ENCODE results near the gene SUGCT.
"Not testable (repeated sequence)": the region's sequence is repeated elsewhere in the genome, so short reads cannot be mapped to it uniquely, and the experiment has no call there.

Gene SUGCT

DNA sequence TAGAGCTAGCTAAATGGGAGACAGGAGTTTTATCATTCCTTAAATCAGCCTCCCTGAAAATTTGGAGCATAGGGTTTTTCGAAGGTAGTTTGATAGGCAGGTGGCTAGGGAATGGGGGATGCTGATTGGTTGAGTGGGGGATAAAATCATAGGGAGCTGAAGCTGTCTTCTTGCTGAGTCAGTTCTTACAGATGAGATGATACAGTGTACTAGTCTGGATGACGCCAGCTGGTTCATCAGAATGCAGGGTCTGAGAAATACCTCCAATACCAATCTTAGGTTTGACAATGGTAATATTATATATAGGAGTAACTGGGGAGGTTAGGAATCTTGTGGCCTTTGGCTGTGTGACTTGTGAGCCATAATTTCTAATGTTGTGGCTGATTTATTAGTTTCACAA, 271.2 kb downstream of the SUGCT start:
- DNase-seq (ENCODE audit: low spot score): no peak

DNA sequence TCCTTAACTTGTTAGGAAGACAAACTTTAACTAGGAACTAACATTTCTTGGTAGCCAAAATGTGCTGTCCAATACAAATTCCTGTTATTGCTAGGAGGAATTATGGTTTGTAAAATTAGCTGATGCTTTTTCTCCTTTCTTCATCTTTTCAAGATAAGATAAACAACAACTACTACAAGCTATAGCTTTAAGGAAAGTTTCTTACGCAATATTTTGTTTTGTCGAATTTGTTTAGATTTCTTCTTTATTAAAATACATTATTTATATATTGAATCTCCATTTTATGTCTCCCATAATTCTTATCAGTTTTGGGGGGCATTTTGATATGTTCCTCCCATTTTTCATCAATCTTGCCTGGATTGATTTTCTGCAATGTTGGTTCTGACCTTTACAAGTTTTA, 277.5 kb downstream of the SUGCT start:
- DNase-seq (ENCODE audit: low spot score): no peak

DNA sequence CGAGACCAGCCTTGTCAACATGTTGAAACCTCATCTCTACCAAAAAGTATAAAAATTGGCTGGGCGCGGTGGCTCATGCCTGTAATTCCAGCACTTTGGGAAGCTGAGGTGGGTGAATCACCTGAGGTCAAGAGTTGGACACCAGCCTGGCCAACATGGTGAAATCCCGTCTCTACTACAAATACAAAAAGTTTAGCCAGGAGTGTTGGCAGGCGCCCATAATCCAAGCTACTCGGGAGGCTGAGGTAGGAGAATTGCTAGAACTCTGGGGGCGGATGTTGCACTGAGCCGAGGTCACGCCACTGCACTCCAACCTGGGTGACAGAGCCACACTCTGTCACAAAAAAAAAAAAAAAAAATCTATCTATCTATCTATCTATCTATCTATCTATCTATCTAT, 279.9 kb downstream of the SUGCT start:
- not testable (repeated sequence) for DNase-seq (ENCODE audit: low spot score)

DNA sequence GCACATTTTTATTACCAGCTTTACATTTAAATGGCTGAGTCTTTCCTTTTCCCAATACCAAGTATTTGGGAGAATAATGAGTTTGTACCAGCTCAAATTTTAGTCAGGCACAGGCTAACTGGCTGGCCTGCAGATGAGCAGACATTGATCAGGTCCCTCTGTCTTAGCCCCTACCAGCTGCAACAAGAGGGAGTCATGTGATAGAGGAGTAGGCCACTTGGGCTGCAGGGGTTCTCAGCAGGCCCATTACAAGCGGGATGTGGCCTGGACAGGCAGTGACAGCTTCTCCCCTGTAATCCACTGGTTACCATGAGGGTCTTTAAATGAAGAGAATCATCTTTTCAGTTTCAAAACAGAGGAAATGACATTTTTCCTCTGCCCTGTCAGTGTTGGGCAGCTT, 283.6 kb downstream of the SUGCT start:
- DNase-seq (ENCODE audit: low spot score): no peak

DNA sequence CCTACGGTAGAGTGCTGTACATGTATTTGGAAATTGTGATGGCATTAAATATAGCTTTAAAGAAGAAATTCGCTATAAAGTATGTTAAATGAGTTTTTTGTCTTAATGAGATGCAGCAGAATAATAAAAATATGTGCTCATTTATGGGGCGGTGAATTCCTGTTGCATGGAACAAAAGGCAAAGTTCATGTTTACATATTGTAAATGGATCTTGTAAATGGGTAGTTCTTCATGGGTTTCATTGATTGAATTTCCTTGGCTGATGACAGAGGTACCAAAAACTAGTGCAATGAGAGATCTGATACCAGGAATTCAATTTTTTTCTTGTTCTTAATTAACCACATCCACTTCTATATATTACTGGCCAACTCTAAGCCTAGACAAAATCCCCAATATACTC, 284.2 kb downstream of the SUGCT start:
- DNase-seq (ENCODE audit: low spot score): no peak

DNA sequence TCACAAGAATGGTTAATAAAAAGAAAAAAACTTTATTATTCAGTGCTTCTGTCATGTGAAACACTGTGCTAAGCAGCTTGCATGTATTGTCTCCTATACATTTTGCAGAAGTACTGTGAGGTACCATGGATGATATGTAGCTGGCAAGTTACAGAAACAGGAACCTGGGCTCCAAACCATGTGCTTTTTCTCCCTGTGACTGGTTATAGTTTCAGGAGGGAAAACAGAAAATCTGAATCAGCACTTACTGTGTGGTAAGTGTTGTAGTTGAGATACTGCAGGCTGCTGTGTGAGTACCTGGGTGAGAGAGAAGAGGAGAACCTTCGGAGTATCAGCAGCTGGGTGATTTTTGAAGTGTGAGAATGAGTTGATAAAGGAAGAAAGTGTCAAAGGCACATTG, 285.0 kb downstream of the SUGCT start:
- no peak for DNase-seq (ENCODE audit: low spot score)

DNA sequence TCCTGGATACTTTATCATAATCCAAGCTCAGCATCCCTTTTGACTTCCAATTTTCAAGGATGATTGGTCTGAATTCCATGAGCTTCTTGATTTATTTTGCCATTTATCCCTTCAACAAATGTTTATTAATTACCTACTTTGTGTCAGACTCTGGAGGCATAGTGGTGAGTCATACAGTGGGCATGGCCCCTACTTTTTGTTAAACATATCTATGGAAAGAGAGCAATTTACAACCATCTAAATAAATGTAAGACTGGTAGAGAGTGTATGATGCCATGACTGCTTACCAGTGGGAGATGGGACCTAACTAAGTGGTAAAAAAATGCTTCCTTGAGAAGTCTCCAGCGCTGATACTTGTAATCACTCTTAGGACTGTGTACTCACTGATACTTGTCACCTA, 286.6 kb downstream of the SUGCT start:
- DNase-seq (ENCODE audit: low spot score): no peak

DNA sequence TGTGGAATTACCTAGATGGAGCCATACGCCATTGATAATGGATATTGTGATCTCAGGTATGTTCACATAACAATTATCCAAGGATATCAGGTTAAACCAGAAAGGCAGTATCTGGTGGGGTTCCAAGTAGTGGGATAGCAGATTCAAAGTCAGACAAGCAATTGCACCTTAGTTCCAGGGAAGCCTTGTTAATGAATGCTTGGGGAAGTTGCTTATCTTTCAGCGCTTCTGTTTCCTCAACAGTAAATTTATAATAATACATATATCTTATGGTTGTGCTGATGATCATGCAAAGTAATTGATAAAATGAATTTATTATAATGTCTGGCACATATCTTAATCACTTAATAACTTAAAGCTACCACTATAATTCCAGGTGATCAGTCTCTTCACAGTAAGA, 290.9 kb downstream of the SUGCT start:
- no peak for DNase-seq (ENCODE audit: low spot score)

DNA sequence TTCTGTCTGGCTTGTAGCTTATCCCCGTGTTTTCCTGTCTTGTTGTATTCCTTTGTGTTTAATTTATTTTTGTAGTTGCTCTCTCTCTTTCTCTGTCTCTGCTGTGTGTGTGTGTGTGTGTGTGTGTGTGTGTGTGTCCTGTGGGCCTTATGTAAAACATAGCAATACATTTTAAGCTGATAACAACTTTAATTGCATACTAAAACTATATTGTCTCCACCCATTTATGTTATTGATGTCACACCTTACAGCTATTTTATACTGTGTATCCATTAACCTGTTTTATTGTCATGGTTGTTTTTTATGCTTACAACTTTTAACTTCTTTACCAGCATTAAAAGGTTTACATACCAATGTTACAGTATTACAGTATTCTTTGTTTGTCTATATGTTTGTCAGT, 293.6 kb downstream of the SUGCT start:
- DNase-seq (ENCODE audit: low spot score): no peak

DNA sequence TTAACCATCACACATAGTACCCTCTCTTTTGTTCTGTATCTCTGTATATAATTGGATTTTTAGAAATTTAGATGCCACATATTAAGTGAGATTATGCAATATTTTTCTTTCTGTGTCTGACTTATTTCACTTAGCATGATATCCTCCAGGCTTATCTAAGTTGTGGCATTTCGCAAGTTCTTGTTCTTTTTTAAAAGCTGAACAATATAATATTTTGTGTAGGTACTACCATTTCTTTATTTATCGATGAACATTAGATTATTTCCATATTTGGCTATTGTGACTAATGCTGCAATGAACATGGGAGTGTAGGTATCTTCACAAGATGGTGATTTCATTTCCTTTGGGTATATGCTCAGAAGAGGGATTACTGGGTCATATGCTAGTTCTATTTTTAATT, 295.0 kb downstream of the SUGCT start:
- DNase-seq (ENCODE audit: low spot score): no peak

DNA sequence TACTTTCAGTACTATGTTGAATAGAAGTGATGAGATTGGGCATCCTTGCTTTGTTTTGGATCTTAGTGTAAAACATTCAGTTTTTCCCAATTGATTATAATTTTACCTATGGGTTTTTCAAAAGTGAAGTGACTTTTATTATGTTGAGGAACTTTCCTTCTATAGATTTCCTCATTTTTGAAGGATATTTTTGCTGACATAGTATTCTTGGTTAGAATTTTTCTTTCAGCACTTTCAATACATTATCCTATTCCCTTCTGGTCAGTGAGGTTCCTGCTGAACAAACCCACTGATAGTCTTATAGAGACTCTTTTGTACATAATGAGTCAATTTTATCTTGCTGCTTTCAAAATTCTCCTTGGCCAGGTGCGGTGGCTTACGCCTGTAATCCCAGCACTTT, 297.2 kb downstream of the SUGCT start:
- DNase-seq (ENCODE audit: low spot score): no peak

DNA sequence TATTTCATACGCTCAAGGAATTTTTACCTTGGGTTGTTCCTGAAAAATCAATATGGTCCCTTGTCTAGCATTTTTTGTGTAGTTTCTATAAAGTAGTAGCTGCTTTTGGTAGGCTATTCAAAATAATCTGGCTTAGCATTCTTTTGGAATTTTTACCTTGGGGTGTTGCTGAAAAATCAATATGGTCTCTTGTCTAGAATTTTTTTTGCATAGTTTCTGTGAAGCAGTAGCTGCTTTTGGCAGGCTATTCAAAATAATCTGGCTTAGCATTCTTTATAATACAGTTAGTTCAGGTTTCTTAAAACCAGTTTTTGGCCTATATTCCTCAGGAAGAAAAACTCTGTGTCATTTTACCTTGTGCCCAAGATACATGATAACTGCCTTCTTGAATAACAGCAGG, 301.9 kb downstream of the SUGCT start:
- no peak for DNase-seq (ENCODE audit: low spot score)

DNA sequence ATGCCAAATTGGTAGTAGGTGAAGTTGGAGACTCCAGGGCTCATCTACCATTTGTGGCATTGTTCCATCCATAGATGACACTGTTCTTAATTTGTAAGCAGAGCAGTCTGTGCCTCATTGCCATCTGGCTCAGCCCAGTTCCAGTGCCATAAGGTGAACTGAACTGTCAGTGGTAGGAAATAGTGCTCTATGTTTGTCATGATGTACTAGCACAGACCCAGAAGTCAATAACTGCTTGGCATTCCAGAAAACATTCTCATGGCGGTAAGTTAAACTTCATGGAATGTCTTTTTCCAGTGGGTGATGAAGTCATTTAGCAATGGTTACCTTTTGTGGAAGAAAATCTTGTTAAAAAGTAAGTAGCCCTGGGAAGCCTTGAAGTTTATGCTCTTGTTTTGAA, 302.7 kb downstream of the SUGCT start:
- DNase-seq (ENCODE audit: low spot score): peak; percentile 82

DNA sequence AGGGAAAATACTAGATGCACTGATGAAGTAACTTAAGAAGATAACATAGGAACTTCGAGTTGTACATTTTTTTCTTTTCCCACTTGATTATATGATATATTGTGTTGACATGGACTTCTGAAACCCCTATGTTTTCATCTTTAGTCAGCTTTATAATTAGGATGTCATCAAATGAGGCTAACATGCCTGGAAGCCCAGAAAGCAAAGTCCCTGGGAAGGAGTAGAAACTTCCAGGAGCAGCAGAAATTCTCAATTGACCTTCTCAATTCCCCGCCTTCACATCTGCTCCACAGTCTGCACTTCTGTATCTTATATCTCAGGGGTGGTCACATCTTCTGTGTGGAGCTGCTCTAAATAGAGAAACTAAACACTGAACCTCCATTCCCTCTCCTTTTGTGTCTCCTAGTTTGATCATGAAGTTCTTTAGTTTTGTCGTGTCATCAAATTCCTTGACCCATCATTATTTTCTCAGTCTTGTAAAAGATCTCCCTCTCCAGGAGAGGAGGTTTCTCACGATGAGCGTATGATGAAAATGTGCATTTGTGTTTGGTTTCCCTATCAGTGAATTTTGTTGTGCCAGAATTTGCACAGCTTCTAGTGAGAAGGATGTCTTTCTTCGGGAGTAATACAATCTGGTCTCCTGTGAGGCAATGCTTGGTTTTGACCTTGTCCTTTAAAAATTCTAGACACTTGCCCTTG, 303.3 kb downstream of the SUGCT start:
- peak; percentile 29 for DNase-seq (ENCODE audit: low spot score)

DNA sequence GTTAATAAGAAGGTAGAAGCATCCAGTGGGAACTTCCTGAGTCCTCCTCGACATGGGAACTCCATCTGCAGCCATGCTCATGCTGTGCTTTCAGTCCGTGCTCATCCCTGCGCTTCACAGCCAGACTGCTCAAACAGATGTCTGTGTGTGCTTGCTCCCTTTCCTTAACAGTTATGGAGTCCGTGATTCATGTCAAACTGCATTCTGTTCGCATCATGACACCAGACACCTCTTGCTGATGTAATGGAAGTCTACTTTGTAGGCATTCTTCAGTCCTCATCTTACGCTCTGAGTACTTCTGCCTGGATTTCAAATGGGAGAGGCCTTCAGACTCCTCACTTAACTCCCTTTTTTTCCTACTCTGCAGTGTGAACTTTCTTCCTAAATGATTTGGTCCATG, 304.9 kb downstream of the SUGCT start:
- DNase-seq (ENCODE audit: low spot score): no peak

DNA sequence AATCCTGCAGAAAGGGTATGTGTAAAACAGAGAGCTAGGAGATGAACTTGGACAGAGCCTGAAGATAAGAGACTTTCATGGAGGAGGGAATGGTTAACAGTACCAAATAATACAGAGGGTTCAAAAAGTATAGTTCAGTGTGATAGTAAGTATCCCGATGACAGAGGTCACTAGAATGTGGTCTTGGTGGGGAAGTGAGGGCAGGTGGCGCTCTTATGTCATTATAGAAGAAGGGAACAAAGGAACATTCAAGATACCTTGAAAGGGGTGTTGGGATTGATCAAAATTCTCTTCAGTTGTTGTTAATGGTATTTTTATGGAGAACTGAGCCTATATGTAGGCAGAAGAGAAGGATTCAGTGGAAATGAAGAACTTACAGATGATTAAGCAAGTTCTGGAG, 312.5 kb downstream of the SUGCT start:
- DNase-seq (ENCODE audit: low spot score): no peak

DNA sequence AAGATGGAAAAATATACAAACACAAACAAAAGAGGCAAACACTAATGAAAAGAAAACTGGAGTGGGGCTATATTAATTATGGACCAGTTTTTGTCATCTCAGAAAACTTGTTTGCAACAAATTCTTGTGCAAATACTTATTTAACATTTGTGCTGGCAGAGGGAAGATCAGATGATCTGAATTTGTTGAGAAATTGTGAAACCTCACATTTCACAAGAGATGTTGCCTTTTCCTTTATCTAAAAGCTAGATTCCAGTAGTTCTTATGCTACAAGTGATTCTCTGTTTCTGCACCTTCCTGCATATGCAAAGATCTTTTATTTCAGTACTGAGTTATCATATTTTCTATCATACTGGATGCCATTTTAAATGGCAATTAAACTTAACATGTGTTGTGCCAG, 320.7 kb downstream of the SUGCT start:
- peak; percentile 38 for DNase-seq (ENCODE audit: low spot score)

DNA sequence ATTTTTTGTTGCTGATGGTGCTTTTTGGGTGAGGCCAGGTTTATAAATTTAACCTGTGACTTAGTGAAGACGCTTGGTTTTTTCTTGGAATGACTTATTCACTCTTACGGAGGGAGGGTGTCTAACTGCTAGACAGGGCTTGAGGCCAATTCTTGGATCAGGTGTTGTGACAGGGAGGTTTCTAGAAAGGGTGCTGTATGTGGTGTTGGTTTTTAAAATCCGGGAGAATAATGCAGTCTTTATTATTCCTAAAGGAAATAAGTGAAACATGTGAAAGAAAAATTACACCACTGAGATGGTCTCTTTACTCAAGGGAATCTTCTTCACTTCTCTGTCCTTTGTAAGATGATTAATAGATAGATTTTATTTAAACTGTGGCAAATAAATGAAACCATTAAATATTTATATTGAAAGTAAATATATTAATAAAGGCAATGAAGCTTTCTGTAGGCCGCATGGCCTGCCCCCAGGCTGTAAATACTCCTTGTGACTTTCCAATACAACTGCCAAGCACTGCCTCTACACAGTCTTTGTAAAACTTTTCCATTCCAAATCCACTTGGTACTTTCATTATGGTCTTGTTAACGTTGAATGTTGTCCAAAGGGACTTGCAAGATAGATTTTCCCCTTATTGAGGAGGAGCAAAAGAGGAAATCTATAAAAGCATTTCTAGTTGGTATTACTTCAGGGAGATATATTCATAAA, 323.1 kb downstream of the SUGCT start:
- DNase-seq (ENCODE audit: low spot score): no peak

DNA sequence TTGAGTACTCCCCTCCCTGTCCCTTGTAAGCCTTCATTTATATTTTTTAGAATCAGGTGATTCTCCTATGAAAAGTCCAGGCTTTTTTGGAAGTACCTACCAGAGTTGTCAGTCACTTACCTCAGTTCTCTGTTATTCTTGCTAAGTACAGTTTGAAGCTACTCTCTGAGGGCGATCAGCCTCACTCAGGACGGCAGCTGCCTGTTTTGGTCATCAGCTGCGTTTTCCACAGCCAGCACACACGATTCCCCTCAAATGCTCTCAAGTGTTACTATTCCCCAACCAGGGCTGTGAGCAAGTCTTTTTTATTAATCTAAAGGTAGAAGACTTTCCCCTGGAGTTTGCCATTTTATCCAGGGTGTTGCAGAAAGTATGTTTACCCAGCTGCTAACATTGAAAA, 328.6 kb downstream of the SUGCT start:
- DNase-seq (ENCODE audit: low spot score): no peak

DNA sequence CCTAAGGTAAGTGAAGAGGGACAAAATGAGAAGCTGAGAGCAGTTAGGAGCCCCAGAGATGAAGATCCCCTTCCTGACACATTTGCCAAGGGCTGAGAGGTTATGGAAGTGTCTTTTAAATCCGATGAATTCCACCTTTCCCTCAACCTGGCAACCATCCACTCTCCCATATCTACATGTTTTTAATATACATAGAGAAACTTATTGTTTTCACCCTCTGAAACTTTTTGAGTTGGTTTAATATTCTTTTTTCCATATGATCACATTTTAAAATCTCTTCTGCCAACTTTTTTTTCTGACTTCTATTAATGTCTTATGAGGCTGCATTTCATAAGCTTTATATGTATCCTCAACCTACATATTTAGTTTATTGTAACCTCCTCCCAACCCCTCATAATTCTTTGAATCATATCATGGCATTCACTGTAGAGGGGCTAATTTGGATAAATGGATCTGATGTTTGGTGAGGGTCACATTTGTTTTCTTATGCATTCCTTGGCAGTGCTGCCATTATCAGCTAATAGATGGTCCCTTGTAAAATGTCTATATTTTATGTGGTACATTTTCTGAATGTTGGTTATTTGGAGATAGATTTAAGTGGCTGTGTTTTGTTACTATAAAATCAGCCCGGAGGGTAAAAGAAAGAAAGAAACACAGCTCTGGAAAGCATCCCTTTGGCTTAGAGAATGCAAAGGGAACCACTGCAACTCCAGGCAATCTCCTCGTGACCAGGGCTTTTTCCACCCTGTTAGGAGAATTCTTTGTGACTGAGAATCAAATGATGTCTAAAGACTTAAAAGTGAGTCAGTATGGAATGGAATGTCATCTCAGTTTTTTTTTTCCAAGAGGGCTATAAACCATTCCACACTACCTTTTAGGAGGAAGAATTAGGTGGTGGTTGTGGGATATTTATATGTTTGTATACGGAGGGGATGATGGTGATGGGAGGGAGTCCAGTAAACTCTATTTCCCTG, 334.4 kb downstream of the SUGCT start:
- DNase-seq (ENCODE audit: low spot score): peak; percentile 79

DNA sequence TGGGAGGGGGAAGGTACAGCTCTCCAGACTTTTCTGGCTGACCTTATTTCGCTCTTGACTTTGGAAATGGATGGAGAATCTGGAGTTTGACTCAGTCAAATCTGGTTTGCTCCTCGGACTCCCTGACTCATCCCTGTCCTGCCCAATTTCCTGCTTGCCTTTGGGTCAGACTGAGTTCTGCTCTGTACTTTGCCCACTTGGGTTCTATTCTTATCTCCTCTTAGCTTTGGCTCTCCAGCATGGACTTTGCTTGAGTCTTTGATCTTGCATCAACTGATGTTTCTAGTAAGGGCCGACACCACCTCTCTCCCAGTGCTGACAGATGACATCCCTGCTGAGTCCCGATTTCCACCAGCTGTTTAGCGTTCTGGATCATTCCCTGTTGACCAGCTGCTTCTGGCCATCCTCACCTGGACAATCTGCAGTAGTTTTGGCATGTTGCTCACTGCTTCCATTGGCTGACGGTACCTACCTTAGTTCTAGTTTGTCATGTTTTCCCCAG, 335.3 kb downstream of the SUGCT start:
- peak; percentile 39 for DNase-seq (ENCODE audit: low spot score)

DNA sequence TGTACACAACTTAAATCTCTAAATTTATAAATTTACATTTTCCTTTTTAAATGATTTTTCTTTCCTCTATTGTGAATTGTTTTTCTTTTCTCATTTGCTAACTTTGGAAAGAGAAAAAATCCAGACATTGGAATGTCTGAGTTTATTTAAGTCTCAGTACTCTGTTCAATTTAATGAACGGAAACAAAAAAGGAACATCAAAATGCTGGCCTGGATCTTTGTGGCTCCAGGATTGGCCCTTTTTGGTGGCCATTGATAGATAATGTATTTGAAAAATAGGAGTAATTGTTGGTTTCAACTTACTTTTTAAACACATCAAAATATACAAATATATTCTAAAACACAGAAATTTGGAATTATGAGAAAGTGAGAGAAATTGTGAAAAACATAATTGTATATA, 336.0 kb downstream of the SUGCT start:
- DNase-seq (ENCODE audit: low spot score): no peak

DNA sequence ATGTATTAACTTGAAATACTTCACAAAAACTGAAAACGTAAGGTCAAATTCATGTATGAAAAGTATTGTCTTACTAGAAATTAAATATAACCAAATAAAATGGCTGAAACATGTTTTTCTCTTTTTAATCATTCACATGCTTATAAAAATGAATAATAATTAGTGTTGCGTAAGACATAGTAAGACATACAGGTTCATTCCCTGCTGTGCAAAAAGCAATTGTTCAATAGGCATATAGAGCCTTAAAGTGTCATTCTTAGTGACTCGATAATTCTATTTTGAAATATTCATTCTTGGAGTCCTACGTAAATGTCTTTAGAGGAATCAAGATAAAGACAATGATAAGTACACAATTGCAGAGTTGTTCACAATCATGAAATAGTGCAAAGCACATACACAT, 337.1 kb downstream of the SUGCT start:
- DNase-seq (ENCODE audit: low spot score): no peak
